B cell (primary cell): ENCODE results near the gene SMARCC1.

ENCODE experiments used
- CTCF ChIP-seq: fragments of 200-600 bp; IDR thresholded peaks from one replicate; pipeline ENCODE4 v1.8.0; 2022; ENCODE audit warnings: antibody characterized with exemption, mild to moderate bottlenecking
- EZH2 ChIP-seq: IDR thresholded peaks from 2 replicates; pipeline ENCODE4 v1.6.1; 2012; ENCODE audit warnings: borderline replicate concordance, low read depth, mild to moderate bottlenecking, moderate library complexity, low read length; ENCODE audit not compliant: insufficient read depth, poor library complexity, severe bottlenecking

- TF ChIP-seq CTCF (no peak), EZH2 (no peak)
These were observed 244.7 kb downstream of the SMARCC1 start for GRCh38 chr3:47536967-47537366.
